HCT116 (cell line): ENCODE results near the gene MOV10. TPM values are rescaled to one million over a fixed set of nuclear protein-coding genes. Genes with fewer than 3 reads are reported as not detected.
A peak's percentile ranks its signal among the peaks of the same experiment; 100 is the strongest.

Experiments
- ATAC-seq: fragments of 200-7000 bp; cut with Tn5 transposase; 2 replicates; pipeline ENCODE4 v1.9.1; 2020; ENCODE audit warnings: mild to moderate bottlenecking, moderate library complexity
- BruUV-seq: library from RNA; stranded (reverse); fragments of 400-500 nt; replicated peaks from 2 replicates; lab custom pipeline; 2021; lab: Mats Ljungman, UMichigan
- CTCF ChIA-PET: fragments of 300-600 bp; sonication (Branson Sonifier 250); formaldehyde crosslinking; loops from one replicate; lab custom pipeline; 2021; ENCODE audit warnings: antibody characterized with exemption; lab: Charles Lee
- POLR2A ChIA-PET: fragments of 300-600, 350-600 bp; sonication (Branson Sonifier 250); formaldehyde crosslinking; loops from one replicate; lab custom pipeline; 2021; ENCODE audit warnings: antibody characterized with exemption; lab: Charles Lee
- RAD21 ChIA-PET, 2 experiments: fragments of 300-600 bp; sonication (Branson Sonifier 250); formaldehyde crosslinking; loops; one replicate each; lab custom pipeline; 2023; ENCODE audit warnings: low total read pairs in 2 of 2; ENCODE audit not compliant: uncharacterized antibody in 2 of 2, unreplicated experiment in 2 of 2, low non-redundant PET in 1 of 2; lab: Charles Lee
- DNase-seq: peaks from one replicate; pipeline ENCODE4 v3.0.0-alpha.2; 2010; ENCODE audit warnings: low read depth, low spot score
- H2AFZ ChIP-seq: fragments of 200-600 bp; shearing (Covaris generic), sonication (generic); 2 replicates; pipeline ENCODE4 v1.6.1; 2017; ENCODE audit warnings: low read depth, mixed run types, mixed read lengths, antibody characterized with exemption, low read length; ENCODE audit not compliant: poor library complexity, severe bottlenecking
- H3K27ac ChIP-seq: 2 replicates; pipeline ENCODE4 v1.5.1; 2012; ENCODE audit warnings: low read depth, low read length
- H3K27me3 ChIP-seq: fragments of 200-600 bp; sonication (generic); 2 replicates; pipeline ENCODE4 v1.6.1; 2016; ENCODE audit warnings: mixed run types, low read length, mixed read lengths; ENCODE audit not compliant: insufficient read depth
- H3K36me3 ChIP-seq, 2 experiments: fragments of 200-500 bp in 1 of 2; fragments of 200-600 bp in 1 of 2; sonication (Bioruptor generic) in 1 of 2; sonication (generic) in 1 of 2; 2 replicates each; pipeline versions ENCODE4 v1.5.1 to v1.6.1; 2014 to 2016; ENCODE audit warnings: low read length in 2 of 2, inconsistent platforms in 1 of 2, mixed read lengths in 1 of 2, mixed run types in 1 of 2; ENCODE audit not compliant: insufficient read depth in 2 of 2, control insufficient read depth in 1 of 2
- H3K4me1 ChIP-seq, 2 experiments: fragments of 200-600 bp in 1 of 2; sonication (generic) in 1 of 2; 2 replicates each; pipeline versions ENCODE4 v1.5.1 to v1.6.1; 2012 to 2017; ENCODE audit warnings: low read length in 2 of 2, inconsistent platforms in 1 of 2, mild to moderate bottlenecking in 1 of 2, mixed read lengths in 1 of 2, mixed run types in 1 of 2, moderate library complexity in 1 of 2; ENCODE audit not compliant: insufficient read depth in 2 of 2, control insufficient read depth in 1 of 2
- H3K4me2 ChIP-seq: fragments of 200-600 bp; sonication (generic); 2 replicates; pipeline ENCODE4 v1.6.1; 2017; ENCODE audit warnings: mixed run types, low read length, mixed read lengths
- H3K4me3 ChIP-seq, 2 experiments: fragments of 200-600 bp in 1 of 2; sonication (generic) in 1 of 2; replicated peaks in 1 of 2; 2 replicates each; pipeline ENCODE4 v1.5.1; 2011 to 2016; ENCODE audit warnings: low read length in 2 of 2, control low read depth in 1 of 2, low read depth in 1 of 2, mild to moderate bottlenecking in 1 of 2, mixed read lengths in 1 of 2, mixed run types in 1 of 2
- H3K79me2 ChIP-seq: fragments of 200-600 bp; sonication (generic); 2 replicates; pipeline ENCODE4 v1.6.1; 2017; ENCODE audit warnings: mild to moderate bottlenecking, mixed run types, low read length, moderate library complexity, mixed read lengths; ENCODE audit not compliant: insufficient read depth
- H3K9ac ChIP-seq: fragments of 200-600 bp; sonication (generic); 2 replicates; pipeline ENCODE4 v1.6.1; 2016; ENCODE audit warnings: low read length, mixed read lengths
- H3K9me2 ChIP-seq: fragments of 200-600 bp; sonication (generic), shearing (Covaris generic); 2 replicates; pipeline ENCODE4 v1.6.1; 2017; ENCODE audit warnings: mixed run types, mild to moderate bottlenecking, moderate library complexity; ENCODE audit not compliant: insufficient read depth
- H3K9me3 ChIP-seq, 2 experiments: fragments of 200-500 bp in 1 of 2; fragments of 200-600 bp in 1 of 2; sonication (Bioruptor generic) in 1 of 2; sonication (generic) in 1 of 2; 2 replicates each; pipeline ENCODE4 v1.6.1; 2014 to 2017; ENCODE audit warnings: low read length in 2 of 2, mixed read lengths in 2 of 2, inconsistent platforms in 1 of 2, low read depth in 1 of 2, mild to moderate bottlenecking in 1 of 2, mixed run types in 1 of 2, moderate library complexity in 1 of 2; ENCODE audit not compliant: control insufficient read depth in 1 of 2, insufficient read depth in 1 of 2
- H4K20me1 ChIP-seq: fragments of 200-600 bp; sonication (generic), shearing (Covaris generic); 2 replicates; pipeline ENCODE4 v1.6.1; 2017; ENCODE audit warnings: mixed run types, mild to moderate bottlenecking, moderate library complexity; ENCODE audit not compliant: insufficient read depth
- CBX3 ChIP-seq: IDR thresholded peaks from 2 replicates; pipeline ENCODE4 v1.6.1; 2012; ENCODE audit warnings: low read depth
- EGR1 ChIP-seq: IDR thresholded peaks from 2 replicates; pipeline ENCODE4 v1.6.1; 2012; ENCODE audit warnings: low read depth
- ELF1 ChIP-seq: IDR thresholded peaks from 2 replicates; pipeline ENCODE4 v1.6.1; 2012; ENCODE audit warnings: low read depth, borderline replicate concordance
- FOSL1 ChIP-seq: IDR thresholded peaks from 2 replicates; pipeline ENCODE4 v1.6.1; 2012; ENCODE audit warnings: low read depth
- JUND ChIP-seq: IDR thresholded peaks from 2 replicates; pipeline ENCODE4 v1.6.1; 2012
- POLR2A ChIP-seq: IDR thresholded peaks from 2 replicates; pipeline ENCODE4 v1.7.0; 2011; ENCODE audit warnings: borderline replicate concordance; ENCODE audit not compliant: insufficient read depth, insufficient read length; ENCODE audit errors: extremely low read depth
- RAD21 ChIP-seq: IDR thresholded peaks from 2 replicates; pipeline ENCODE4 v1.6.1; 2012; ENCODE audit warnings: low read depth, mild to moderate bottlenecking
- SIN3A ChIP-seq: IDR thresholded peaks from 2 replicates; pipeline ENCODE4 v1.6.1; 2012; ENCODE audit warnings: low read depth
- SP1 ChIP-seq: IDR thresholded peaks from 2 replicates; pipeline ENCODE4 v1.6.1; 2012; ENCODE audit warnings: low read depth
- SRF ChIP-seq: IDR thresholded peaks from 2 replicates; pipeline ENCODE4 v1.6.1; 2012; ENCODE audit warnings: low read depth
- ZNF274 ChIP-seq: fragments of 200-500 bp; sonication (Bioruptor generic); IDR thresholded peaks from 2 replicates; pipeline ENCODE4 v1.6.1; 2014; ENCODE audit warnings: mild to moderate bottlenecking, low read depth, low read length, inconsistent platforms
- intact Hi-C: fragments of 100-400 bp; cut with micrococcal nuclease; formaldehyde crosslinking; loops from 2 replicates; pipeline ENCODE4 v1.10.0; 2022
- total RNA-seq: library from RNA; stranded (reverse); gene quantifications from one replicate; pipeline ENCODE4 v1.2.1, GENCODE V29; 2021; ENCODE audit not compliant: unreplicated experiment
- TF ChIP-seq, protein P1 (sequence below): IDR thresholded peaks from 2 replicates; pipeline ENCODE4 v1.6.1; 2012; ENCODE audit warnings: low read depth

MOV10 gene
- total RNA-seq, 1 experiment from 2014 or later: 109 TPM

DNA sequence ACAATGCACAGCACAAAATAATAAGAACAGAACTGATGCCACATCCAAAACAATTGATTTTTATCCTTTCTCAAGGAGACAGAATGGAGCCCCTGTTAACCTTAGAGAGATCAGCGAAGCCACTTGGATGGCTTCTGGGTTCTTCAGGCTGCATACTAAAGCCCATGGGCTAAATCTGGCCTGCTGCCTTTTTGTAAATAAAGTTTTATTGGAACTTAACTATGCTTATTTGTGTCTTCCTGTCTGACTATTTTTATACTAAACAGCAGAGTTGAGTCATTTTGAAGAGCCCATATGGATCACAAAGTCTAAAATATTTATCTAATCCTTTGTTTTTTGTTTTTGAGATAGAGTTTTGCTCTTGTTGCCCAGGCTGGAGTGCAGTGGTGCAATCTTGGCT, 57.0 kb downstream of the MOV10 start:
- TF ChIP-seq ELF1 (no peak), SRF (no peak), RAD21 (no peak), SP1 (no peak)
- TF ChIP-seq, protein P1, sequence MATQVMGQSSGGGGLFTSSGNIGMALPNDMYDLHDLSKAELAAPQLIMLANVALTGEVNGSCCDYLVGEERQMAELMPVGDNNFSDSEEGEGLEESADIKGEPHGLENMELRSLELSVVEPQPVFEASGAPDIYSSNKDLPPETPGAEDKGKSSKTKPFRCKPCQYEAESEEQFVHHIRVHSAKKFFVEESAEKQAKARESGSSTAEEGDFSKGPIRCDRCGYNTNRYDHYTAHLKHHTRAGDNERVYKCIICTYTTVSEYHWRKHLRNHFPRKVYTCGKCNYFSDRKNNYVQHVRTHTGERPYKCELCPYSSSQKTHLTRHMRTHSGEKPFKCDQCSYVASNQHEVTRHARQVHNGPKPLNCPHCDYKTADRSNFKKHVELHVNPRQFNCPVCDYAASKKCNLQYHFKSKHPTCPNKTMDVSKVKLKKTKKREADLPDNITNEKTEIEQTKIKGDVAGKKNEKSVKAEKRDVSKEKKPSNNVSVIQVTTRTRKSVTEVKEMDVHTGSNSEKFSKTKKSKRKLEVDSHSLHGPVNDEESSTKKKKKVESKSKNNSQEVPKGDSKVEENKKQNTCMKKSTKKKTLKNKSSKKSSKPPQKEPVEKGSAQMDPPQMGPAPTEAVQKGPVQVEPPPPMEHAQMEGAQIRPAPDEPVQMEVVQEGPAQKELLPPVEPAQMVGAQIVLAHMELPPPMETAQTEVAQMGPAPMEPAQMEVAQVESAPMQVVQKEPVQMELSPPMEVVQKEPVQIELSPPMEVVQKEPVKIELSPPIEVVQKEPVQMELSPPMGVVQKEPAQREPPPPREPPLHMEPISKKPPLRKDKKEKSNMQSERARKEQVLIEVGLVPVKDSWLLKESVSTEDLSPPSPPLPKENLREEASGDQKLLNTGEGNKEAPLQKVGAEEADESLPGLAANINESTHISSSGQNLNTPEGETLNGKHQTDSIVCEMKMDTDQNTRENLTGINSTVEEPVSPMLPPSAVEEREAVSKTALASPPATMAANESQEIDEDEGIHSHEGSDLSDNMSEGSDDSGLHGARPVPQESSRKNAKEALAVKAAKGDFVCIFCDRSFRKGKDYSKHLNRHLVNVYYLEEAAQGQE: no peak
- RAD21 ChIA-PET: no interaction called here
- no peak for ATAC-seq
- intact Hi-C loops: no loop called here
- no peak overlapping the region for H3K4me3 ChIP-seq
- no peak overlapping the region for H3K9ac ChIP-seq
- H3K79me2 ChIP-seq: no peaks in the 10 kb centered on the region
- no peaks in the 10 kb centered on the region for H3K36me3 ChIP-seq
- no peak overlapping the region for H2AFZ ChIP-seq
- CTCF ChIA-PET: interaction anchor here (1.1 to 2.6 kb wide), 5 partner anchors 10 to 340 kb away, joined by 3 to 11 read pairs (median 10); partner anchors contain the start of gene PPM1J
- no peaks in the 10 kb centered on the region for H3K9me2 ChIP-seq
- no peaks in the 10 kb centered on the region for H3K9me3 ChIP-seq
- no peak overlapping the region for H3K4me2 ChIP-seq
- H4K20me1 ChIP-seq: no peaks in the 10 kb centered on the region
- H3K27ac ChIP-seq: no peak overlapping the region
- H3K4me1 ChIP-seq: peaks cover 0 to 22% of the 10 kb centered on the region in 2 experiments; a peak in 2 of 4 replicates
- POLR2A ChIA-PET: no interaction called here
- DNase-seq: no peak
- H3K27me3 ChIP-seq: no peaks in the 10 kb centered on the region
- no TSS peak for BruUV-seq

DNA sequence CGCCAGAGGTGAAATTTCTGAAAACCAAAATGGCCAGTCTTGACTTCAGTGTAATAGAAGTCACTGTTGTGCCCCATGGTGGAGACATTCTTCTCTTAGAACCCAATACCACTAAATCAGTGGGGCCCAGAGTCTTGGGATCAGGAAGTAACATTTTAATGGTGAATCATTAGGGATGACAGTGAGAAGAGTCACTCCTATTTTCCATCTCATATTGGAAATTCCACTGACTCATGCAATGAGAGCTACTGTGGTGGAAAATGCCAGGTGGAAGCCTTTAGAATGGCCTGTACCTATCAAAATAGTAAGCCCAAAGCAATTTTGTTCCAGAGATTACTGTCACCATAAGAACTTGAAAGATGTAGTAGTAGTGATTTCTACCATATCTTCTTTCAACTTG, 61.3 kb downstream of the MOV10 start:
- H3K9ac ChIP-seq: peak overlapping the region; percentile 1; the same call in 1 of the 2 replicates
- ChIA-PET CTCF (interaction anchor here (1.0 kb wide), 1 partner anchor 69 kb away, joined by 4 read pairs; no protein-coding TSS in a partner anchor), POLR2A (no interaction called here), RAD21 (interaction anchor here in 1 of 2 experiments (0.7 kb wide), 1 partner anchor 17 kb away, joined by 3 read pairs; no protein-coding TSS in a partner anchor)
- H3K79me2 ChIP-seq: no peaks in the 10 kb centered on the region
- H3K9me2 ChIP-seq: no peaks in the 10 kb centered on the region
- intact Hi-C loops: no loop called here
- no peaks in the 10 kb centered on the region for H4K20me1 ChIP-seq
- no TSS peak for BruUV-seq
- no peaks in the 10 kb centered on the region for H3K36me3 ChIP-seq
- H2AFZ ChIP-seq: peak overlapping the region; percentile 7
- H3K9me3 ChIP-seq: no peaks in the 10 kb centered on the region
- H3K27me3 ChIP-seq: no peaks in the 10 kb centered on the region
- peak; percentile 62 for DNase-seq
- no peak overlapping the region for H3K4me3 ChIP-seq
- H3K4me1 ChIP-seq: peaks cover 0 to 16% of the 10 kb centered on the region in 2 experiments; a peak in 2 of 4 replicates
- no peak overlapping the region for H3K27ac ChIP-seq
- H3K4me2 ChIP-seq: peak overlapping the region; percentile 49
- peak; percentile 67 for ATAC-seq
- TF ChIP-seq ZNF274 (no peak), POLR2A (no peak), FOSL1 (peak; percentile 98), JUND (peak; percentile 95), CBX3 (peak; percentile 91), SIN3A (peak; percentile 58; the same call in 1 of the 2 replicates), EGR1 (peak; percentile 59)
- TF ChIP-seq, protein P1: no peak
